WTC11 (cell line): Measurements from ENCODE around the gene TMC8. TPM values are rescaled to one million over a fixed set of nuclear protein-coding genes. Genes with fewer than 3 reads are reported as not detected.

Experiments
- ATAC-seq: fragments of 200-7000 bp; cut with Tn5 transposase; 2 replicates; pipeline ENCODE4 v1.10.0; 2021; ENCODE audit warnings: mild to moderate bottlenecking, moderate library complexity
- CTCF ChIA-PET: fragments of 300-600 bp; sonication (Branson Sonifier 250); formaldehyde crosslinking; loops from one replicate; lab custom pipeline; 2021; ENCODE audit warnings: antibody characterized with exemption; lab: Charles Lee
- POLR2A ChIA-PET: fragments of 350-600 bp; sonication (Branson Sonifier 250); formaldehyde crosslinking; loops from one replicate; lab custom pipeline; 2021; ENCODE audit warnings: antibody characterized with exemption; lab: Charles Lee
- DNase-seq: peaks from one replicate; pipeline ENCODE4 v3.0.0; 2021; ENCODE audit warnings: low spot score
- H3K27ac Mint-ChIP-seq: 2 replicates; pipeline ENCODE4 v1.8.0; 2021; ENCODE audit warnings: mixed read lengths
- H3K27me3 Mint-ChIP-seq: 2 replicates; pipeline ENCODE4 v1.8.0; 2021; ENCODE audit warnings: low read depth, mild to moderate bottlenecking, moderate library complexity, mixed read lengths
- H3K36me3 Mint-ChIP-seq: 2 replicates; pipeline ENCODE4 v1.8.0; 2021; ENCODE audit warnings: mixed read lengths
- H3K4me1 Mint-ChIP-seq: 2 replicates; pipeline ENCODE4 v1.8.0; 2022; ENCODE audit warnings: mixed read lengths
- H3K4me3 Mint-ChIP-seq: 2 replicates; pipeline ENCODE4 v1.8.0; 2021; ENCODE audit warnings: mild to moderate bottlenecking, moderate library complexity, mixed read lengths
- H3K9me3 Mint-ChIP-seq: 2 replicates; pipeline ENCODE4 v1.8.0; 2021; ENCODE audit warnings: mixed read lengths
- HMGA2 ChIP-seq: fragments of 250-450 bp; sonication (Bioruptor Pico); IDR thresholded peaks from 2 replicates; pipeline ENCODE4 v1.4.0; 2021; ENCODE audit warnings: mild to moderate bottlenecking, moderate library complexity
- IRF2 ChIP-seq: sonication (generic); formaldehyde crosslinking; IDR thresholded peaks from 2 replicates; pipeline ENCODE4 v1.8.0; 2022; ENCODE audit warnings: low read depth, missing genetic modification reagents, borderline replicate concordance
- NFE2L1 ChIP-seq: sonication (generic); formaldehyde crosslinking; IDR thresholded peaks from 2 replicates; pipeline ENCODE4 v1.8.1; 2023; ENCODE audit warnings: missing genetic modification reagents
- PRRX2 ChIP-seq: fragments of 250-450 bp; sonication (Bioruptor Pico); IDR thresholded peaks from 2 replicates; pipeline ENCODE4 v1.8.0; 2021; ENCODE audit warnings: mild to moderate bottlenecking
- SMAD3 ChIP-seq: sonication (generic); formaldehyde crosslinking; IDR thresholded peaks from 2 replicates; pipeline ENCODE4 v1.8.0; 2022; ENCODE audit warnings: missing genetic modification reagents, mild to moderate bottlenecking, borderline replicate concordance
- SMAD4 ChIP-seq: sonication (generic); formaldehyde crosslinking; IDR thresholded peaks from 2 replicates; pipeline ENCODE4 v1.8.0; 2022; ENCODE audit warnings: mild to moderate bottlenecking, missing genetic modification reagents
- ZNF232 ChIP-seq: sonication (generic); formaldehyde crosslinking; IDR thresholded peaks from 2 replicates; pipeline ENCODE4 v1.8.0; 2022; ENCODE audit warnings: mild to moderate bottlenecking, missing genetic modification reagents
- total RNA-seq: library from RNA; stranded (reverse); gene quantifications from 3 replicates; pipeline ENCODE4 v1.2.3, GENCODE V29; 2021
- TF ChIP-seq, protein P1 (sequence below): sonication (generic); formaldehyde crosslinking; conservative IDR thresholded peaks from 2 replicates; pipeline ENCODE4 v1.8.1; 2022; ENCODE audit warnings: mild to moderate bottlenecking, missing genetic modification reagents
- TF ChIP-seq, protein P2 (sequence below): fragments of 250-450 bp; sonication (Bioruptor Pico); IDR thresholded peaks from 2 replicates; pipeline ENCODE4 v1.8.0; 2021; ENCODE audit warnings: mild to moderate bottlenecking
- TF ChIP-seq, protein P3 (sequence below): fragments of 250-450 bp; sonication (Bioruptor Pico); IDR thresholded peaks from 2 replicates; pipeline ENCODE4 v1.9.0; 2021; ENCODE audit warnings: mild to moderate bottlenecking, borderline replicate concordance
- TF ChIP-seq, protein P4 (sequence below): sonication (generic); formaldehyde crosslinking; conservative IDR thresholded peaks from 2 replicates; pipeline ENCODE4 v1.8.1; 2023; ENCODE audit warnings: mild to moderate bottlenecking, low read depth, missing genetic modification reagents, moderate library complexity
- TF ChIP-seq, protein P5 (sequence below): sonication (generic); formaldehyde crosslinking; IDR thresholded peaks from 2 replicates; pipeline ENCODE4 v1.8.1; 2023; ENCODE audit warnings: mild to moderate bottlenecking, missing genetic modification reagents
- TF ChIP-seq, protein P6 (sequence below): sonication (generic); formaldehyde crosslinking; IDR thresholded peaks from 2 replicates; pipeline ENCODE4 v1.8.1; 2023; ENCODE audit warnings: mild to moderate bottlenecking, missing genetic modification reagents, borderline replicate concordance

Gene TMC8
- total RNA-seq, 1 experiment from 2014 or later, result 3.7 TPM

DNA sequence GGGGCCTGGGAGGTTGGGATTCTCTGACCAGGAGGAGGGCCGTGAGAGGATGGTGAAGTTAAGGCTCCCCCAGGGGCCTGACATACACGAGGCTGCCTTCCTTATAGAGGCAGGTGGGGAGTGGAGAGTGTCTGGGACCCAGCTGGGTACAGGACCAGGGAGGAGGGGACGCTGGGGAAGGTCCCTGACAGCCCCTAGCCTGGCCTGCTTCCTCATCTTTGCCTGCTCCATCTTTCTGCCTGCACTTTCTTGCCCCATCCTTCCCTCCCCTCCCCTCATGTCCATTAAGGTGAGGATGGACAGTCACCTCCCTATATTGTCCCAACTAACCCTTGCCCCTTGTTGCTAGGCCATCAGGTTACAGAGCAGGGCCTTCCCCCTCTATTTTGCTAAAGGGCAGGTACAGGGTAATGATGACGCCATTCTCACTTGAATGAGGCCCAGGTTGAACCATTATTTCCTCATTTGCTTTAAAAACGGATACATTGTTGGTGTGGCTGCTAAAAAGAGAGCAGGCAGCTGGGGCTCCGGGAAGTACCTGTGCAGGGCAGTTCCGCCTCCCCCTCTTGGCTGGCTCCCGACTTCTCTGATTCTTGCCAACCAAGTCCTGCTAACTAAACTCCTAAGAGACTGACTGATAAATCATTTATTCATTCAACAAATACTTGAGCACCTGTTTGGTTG lies 16.9 kb downstream of the TMC8 start:
- CTCF ChIA-PET, result no interaction called here
- H3K36me3 Mint-ChIP-seq, result no peaks in the 10 kb centered on the region
- H3K9me3 Mint-ChIP-seq, result no peaks in the 10 kb centered on the region
- H3K27me3 Mint-ChIP-seq, result no peaks in the 10 kb centered on the region
- H3K4me3 Mint-ChIP-seq, result no peak overlapping the region
- no peaks in the 10 kb centered on the region for H3K4me1 Mint-ChIP-seq
- POLR2A ChIA-PET, result no interaction called here
- TF ChIP-seq SMAD3 (CRISPR knock-in tag), result no peak
- TF ChIP-seq, protein P1, sequence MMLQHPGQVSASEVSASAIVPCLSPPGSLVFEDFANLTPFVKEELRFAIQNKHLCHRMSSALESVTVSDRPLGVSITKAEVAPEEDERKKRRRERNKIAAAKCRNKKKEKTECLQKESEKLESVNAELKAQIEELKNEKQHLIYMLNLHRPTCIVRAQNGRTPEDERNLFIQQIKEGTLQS (CRISPR knock-in tag), result no peak
- TF ChIP-seq, protein P2, sequence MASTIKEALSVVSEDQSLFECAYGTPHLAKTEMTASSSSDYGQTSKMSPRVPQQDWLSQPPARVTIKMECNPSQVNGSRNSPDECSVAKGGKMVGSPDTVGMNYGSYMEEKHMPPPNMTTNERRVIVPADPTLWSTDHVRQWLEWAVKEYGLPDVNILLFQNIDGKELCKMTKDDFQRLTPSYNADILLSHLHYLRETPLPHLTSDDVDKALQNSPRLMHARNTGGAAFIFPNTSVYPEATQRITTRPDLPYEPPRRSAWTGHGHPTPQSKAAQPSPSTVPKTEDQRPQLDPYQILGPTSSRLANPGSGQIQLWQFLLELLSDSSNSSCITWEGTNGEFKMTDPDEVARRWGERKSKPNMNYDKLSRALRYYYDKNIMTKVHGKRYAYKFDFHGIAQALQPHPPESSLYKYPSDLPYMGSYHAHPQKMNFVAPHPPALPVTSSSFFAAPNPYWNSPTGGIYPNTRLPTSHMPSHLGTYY (CRISPR knock-in tag), result no peak
- TF ChIP-seq SMAD4 (CRISPR knock-in tag), result no peak
- TF ChIP-seq, protein P3, sequence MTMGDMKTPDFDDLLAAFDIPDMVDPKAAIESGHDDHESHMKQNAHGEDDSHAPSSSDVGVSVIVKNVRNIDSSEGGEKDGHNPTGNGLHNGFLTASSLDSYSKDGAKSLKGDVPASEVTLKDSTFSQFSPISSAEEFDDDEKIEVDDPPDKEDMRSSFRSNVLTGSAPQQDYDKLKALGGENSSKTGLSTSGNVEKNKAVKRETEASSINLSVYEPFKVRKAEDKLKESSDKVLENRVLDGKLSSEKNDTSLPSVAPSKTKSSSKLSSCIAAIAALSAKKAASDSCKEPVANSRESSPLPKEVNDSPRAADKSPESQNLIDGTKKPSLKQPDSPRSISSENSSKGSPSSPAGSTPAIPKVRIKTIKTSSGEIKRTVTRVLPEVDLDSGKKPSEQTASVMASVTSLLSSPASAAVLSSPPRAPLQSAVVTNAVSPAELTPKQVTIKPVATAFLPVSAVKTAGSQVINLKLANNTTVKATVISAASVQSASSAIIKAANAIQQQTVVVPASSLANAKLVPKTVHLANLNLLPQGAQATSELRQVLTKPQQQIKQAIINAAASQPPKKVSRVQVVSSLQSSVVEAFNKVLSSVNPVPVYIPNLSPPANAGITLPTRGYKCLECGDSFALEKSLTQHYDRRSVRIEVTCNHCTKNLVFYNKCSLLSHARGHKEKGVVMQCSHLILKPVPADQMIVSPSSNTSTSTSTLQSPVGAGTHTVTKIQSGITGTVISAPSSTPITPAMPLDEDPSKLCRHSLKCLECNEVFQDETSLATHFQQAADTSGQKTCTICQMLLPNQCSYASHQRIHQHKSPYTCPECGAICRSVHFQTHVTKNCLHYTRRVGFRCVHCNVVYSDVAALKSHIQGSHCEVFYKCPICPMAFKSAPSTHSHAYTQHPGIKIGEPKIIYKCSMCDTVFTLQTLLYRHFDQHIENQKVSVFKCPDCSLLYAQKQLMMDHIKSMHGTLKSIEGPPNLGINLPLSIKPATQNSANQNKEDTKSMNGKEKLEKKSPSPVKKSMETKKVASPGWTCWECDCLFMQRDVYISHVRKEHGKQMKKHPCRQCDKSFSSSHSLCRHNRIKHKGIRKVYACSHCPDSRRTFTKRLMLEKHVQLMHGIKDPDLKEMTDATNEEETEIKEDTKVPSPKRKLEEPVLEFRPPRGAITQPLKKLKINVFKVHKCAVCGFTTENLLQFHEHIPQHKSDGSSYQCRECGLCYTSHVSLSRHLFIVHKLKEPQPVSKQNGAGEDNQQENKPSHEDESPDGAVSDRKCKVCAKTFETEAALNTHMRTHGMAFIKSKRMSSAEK (CRISPR knock-in tag), result no peak
- no peak for TF ChIP-seq ZNF232 (CRISPR knock-in tag)
- TF ChIP-seq, protein P4, sequence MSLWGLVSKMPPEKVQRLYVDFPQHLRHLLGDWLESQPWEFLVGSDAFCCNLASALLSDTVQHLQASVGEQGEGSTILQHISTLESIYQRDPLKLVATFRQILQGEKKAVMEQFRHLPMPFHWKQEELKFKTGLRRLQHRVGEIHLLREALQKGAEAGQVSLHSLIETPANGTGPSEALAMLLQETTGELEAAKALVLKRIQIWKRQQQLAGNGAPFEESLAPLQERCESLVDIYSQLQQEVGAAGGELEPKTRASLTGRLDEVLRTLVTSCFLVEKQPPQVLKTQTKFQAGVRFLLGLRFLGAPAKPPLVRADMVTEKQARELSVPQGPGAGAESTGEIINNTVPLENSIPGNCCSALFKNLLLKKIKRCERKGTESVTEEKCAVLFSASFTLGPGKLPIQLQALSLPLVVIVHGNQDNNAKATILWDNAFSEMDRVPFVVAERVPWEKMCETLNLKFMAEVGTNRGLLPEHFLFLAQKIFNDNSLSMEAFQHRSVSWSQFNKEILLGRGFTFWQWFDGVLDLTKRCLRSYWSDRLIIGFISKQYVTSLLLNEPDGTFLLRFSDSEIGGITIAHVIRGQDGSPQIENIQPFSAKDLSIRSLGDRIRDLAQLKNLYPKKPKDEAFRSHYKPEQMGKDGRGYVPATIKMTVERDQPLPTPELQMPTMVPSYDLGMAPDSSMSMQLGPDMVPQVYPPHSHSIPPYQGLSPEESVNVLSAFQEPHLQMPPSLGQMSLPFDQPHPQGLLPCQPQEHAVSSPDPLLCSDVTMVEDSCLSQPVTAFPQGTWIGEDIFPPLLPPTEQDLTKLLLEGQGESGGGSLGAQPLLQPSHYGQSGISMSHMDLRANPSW (CRISPR knock-in tag), result no peak
- TF ChIP-seq PRRX2 (CRISPR knock-in tag), result no peak
- TF ChIP-seq HMGA2 (CRISPR knock-in tag), result no peak
- TF ChIP-seq, protein P5, sequence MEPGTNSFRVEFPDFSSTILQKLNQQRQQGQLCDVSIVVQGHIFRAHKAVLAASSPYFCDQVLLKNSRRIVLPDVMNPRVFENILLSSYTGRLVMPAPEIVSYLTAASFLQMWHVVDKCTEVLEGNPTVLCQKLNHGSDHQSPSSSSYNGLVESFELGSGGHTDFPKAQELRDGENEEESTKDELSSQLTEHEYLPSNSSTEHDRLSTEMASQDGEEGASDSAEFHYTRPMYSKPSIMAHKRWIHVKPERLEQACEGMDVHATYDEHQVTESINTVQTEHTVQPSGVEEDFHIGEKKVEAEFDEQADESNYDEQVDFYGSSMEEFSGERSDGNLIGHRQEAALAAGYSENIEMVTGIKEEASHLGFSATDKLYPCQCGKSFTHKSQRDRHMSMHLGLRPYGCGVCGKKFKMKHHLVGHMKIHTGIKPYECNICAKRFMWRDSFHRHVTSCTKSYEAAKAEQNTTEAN (CRISPR knock-in tag), result no peak
- TF ChIP-seq, protein P6, sequence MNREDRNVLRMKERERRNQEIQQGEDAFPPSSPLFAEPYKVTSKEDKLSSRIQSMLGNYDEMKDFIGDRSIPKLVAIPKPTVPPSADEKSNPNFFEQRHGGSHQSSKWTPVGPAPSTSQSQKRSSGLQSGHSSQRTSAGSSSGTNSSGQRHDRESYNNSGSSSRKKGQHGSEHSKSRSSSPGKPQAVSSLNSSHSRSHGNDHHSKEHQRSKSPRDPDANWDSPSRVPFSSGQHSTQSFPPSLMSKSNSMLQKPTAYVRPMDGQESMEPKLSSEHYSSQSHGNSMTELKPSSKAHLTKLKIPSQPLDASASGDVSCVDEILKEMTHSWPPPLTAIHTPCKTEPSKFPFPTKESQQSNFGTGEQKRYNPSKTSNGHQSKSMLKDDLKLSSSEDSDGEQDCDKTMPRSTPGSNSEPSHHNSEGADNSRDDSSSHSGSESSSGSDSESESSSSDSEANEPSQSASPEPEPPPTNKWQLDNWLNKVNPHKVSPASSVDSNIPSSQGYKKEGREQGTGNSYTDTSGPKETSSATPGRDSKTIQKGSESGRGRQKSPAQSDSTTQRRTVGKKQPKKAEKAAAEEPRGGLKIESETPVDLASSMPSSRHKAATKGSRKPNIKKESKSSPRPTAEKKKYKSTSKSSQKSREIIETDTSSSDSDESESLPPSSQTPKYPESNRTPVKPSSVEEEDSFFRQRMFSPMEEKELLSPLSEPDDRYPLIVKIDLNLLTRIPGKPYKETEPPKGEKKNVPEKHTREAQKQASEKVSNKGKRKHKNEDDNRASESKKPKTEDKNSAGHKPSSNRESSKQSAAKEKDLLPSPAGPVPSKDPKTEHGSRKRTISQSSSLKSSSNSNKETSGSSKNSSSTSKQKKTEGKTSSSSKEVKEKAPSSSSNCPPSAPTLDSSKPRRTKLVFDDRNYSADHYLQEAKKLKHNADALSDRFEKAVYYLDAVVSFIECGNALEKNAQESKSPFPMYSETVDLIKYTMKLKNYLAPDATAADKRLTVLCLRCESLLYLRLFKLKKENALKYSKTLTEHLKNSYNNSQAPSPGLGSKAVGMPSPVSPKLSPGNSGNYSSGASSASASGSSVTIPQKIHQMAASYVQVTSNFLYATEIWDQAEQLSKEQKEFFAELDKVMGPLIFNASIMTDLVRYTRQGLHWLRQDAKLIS (CRISPR knock-in tag), result no peak
- TF ChIP-seq NFE2L1 (CRISPR knock-in tag), result no peak
- no peak for TF ChIP-seq IRF2 (CRISPR knock-in tag)
- DNase-seq (no peak), ATAC-seq (no peak)
- no peak overlapping the region for H3K27ac Mint-ChIP-seq
